ENCODE measurements around the gene MYMK.
A peak's percentile ranks its signal among the peaks of the same experiment; 100 is the strongest.

Gene MYMK

DNA sequence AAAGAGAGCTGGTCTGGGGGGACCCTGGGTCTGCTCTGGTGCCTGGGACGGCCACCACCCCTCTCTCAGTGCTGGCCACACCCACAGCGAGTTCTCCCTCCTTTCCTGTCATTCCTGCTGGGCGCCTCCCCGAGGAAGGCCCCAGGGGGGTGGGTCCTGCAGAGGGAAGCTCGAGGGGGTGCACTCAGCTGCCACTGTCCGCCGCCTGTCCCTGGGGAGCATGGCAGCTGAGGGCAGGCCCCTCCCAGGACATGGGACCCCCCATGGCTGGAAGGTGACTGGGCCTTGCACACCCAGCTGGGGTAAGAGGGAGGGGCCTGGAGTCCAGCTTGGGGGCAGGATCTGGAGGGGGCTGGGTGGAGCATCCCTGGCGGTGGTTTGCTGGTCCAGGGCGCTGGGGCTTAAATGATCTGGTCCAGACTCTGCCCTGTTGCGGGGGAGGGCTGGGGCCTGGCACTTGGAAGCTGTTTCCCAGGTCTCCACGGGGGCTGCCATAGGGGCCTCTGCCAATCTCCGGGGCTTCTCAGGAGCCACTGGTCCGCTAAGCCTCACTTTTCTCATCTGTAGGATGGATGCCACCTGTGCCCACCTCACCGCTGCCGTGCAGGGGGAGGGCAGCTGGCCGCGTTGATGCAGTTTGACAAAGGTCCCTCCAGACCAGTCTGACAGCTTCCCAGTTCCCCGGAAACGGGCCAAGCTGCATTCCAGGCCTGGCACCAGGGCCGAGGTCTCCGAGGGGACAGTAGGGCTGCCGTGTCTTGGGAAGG is 39.9 kb downstream of the MYMK start:
- H2BK15ac ChIP-seq (replicated peaks; ENCODE audit: low read depth), result no peak overlapping the region
- H3K79me1 ChIP-seq (ENCODE audit: low read length), result no peaks in the 10 kb centered on the region
- no peak overlapping the region for H3K56ac ChIP-seq (ENCODE audit: low read length)
- H2BK5ac ChIP-seq (ENCODE audit: low read length), result no peak overlapping the region
- no peak overlapping the region for H4K8ac ChIP-seq (ENCODE audit: low read depth, low read length)
- no peaks in the 10 kb centered on the region for H3K27me3 ChIP-seq (ENCODE audit: insufficient read depth, low read length, poor library complexity)
- no peak overlapping the region for H3K18ac ChIP-seq (ENCODE audit: low read length)
- no peak overlapping the region for H3K27ac ChIP-seq (ENCODE audit: low read depth, low read length)
- H3K4ac ChIP-seq (ENCODE audit: low read depth, low read length), result no peak overlapping the region
- no peak overlapping the region for H3K9ac ChIP-seq (ENCODE audit: low read length)
- no peaks in the 10 kb centered on the region for H3K36me3 ChIP-seq (ENCODE audit: control insufficient read depth, insufficient read depth, low read length)
- no peak for DNase-seq
- no peak overlapping the region for H2AK5ac ChIP-seq (ENCODE audit: low read length)
- H3K4me3 ChIP-seq (ENCODE audit: low read length), result no peak overlapping the region
- H2BK120ac ChIP-seq (ENCODE audit: low read depth, low read length), result no peak overlapping the region
- no peaks in the 10 kb centered on the region for H3K79me2 ChIP-seq (ENCODE audit: control insufficient read depth, insufficient read depth, low read length)
- no peaks in the 10 kb centered on the region for H3K4me1 ChIP-seq (ENCODE audit: control insufficient read depth, low read depth, low read length)
- H3K4me2 ChIP-seq (ENCODE audit: low read length), result no peak overlapping the region
- no peak overlapping the region for H3K23ac ChIP-seq (ENCODE audit: low read length)
- no peak overlapping the region for H4K5ac ChIP-seq (ENCODE audit: low read length)
- no CpG with 5 or more reads among the region's 22 CpGs for WGBS (ENCODE audit: extremely low coverage, insufficient coverage, low lambda C conversion rate)

- Histone ChIP-seq H3K23ac (ENCODE audit: low read length) (no peak overlapping the region), H3K36me3 (ENCODE audit: control insufficient read depth, insufficient read depth, low read length) (no peaks in the 10 kb centered on the region), H3K4me2 (ENCODE audit: low read length) (no peak overlapping the region), H4K5ac (ENCODE audit: low read length) (no peak overlapping the region), H3K4me3 (ENCODE audit: low read length) (no peak overlapping the region), H3K56ac (ENCODE audit: low read length) (no peak overlapping the region), H3K4me1 (ENCODE audit: control insufficient read depth, low read depth, low read length) (no peaks in the 10 kb centered on the region), H3K27me3 (ENCODE audit: insufficient read depth, low read length, poor library complexity) (no peaks in the 10 kb centered on the region), H3K18ac (ENCODE audit: low read length) (no peak overlapping the region), H3K27ac (ENCODE audit: low read depth, low read length) (no peak overlapping the region), H2AK5ac (ENCODE audit: low read length) (no peak overlapping the region), H4K8ac (ENCODE audit: low read depth, low read length) (no peak overlapping the region), H3K79me2 (ENCODE audit: control insufficient read depth, insufficient read depth, low read length) (no peaks in the 10 kb centered on the region), H2BK15ac (replicated peaks; ENCODE audit: low read depth) (no peak overlapping the region), H2BK5ac (ENCODE audit: low read length) (no peak overlapping the region), H3K9ac (ENCODE audit: low read length) (no peak overlapping the region), H3K4ac (ENCODE audit: low read depth, low read length) (no peak overlapping the region), H2BK120ac (ENCODE audit: low read depth, low read length) (no peak overlapping the region), H3K79me1 (ENCODE audit: low read length) (no peaks in the 10 kb centered on the region)
- no CpG with 5 or more reads among the region's 9 CpGs for WGBS (ENCODE audit: extremely low coverage, insufficient coverage, low lambda C conversion rate)
- no peak for DNase-seq
Observed at GRCh38 chr9:133483611-133484010, 41.1 kb downstream of the MYMK start.

- Histone ChIP-seq H3K4me2 (ENCODE audit: low read length) (peak within 1 kb of the TSS; percentile 85), H4K5ac (ENCODE audit: low read length) (no peak within 1 kb of the TSS), H3K27ac (ENCODE audit: low read depth, low read length) (peak within 1 kb of the TSS; percentile 64), H2BK120ac (ENCODE audit: low read depth, low read length) (no peak within 1 kb of the TSS), H2BK5ac (ENCODE audit: low read length) (peak within 1 kb of the TSS; percentile 25), H3K4me3 (ENCODE audit: low read length) (peak within 1 kb of the TSS; percentile 76), H3K27me3 (ENCODE audit: insufficient read depth, low read length, poor library complexity) (no peaks in the 10 kb centered on the region), H3K36me3 (ENCODE audit: control insufficient read depth, insufficient read depth, low read length) (peaks cover 1% of the 10 kb centered on the region), H3K4ac (ENCODE audit: low read depth, low read length) (peak within 1 kb of the TSS; percentile 59), H3K79me1 (ENCODE audit: low read length) (peaks cover 9% of the 10 kb centered on the region), H2AK5ac (ENCODE audit: low read length) (peak within 1 kb of the TSS; percentile 78), H3K23ac (ENCODE audit: low read length) (peak within 1 kb of the TSS; percentile 95), H3K9ac (ENCODE audit: low read length) (peak within 1 kb of the TSS; percentile 93), H3K18ac (ENCODE audit: low read length) (peak within 1 kb of the TSS; percentile 93), H3K4me1 (ENCODE audit: control insufficient read depth, low read depth, low read length) (peaks cover 5% of the 10 kb centered on the region), H3K79me2 (ENCODE audit: control insufficient read depth, insufficient read depth, low read length) (peaks cover 7% of the 10 kb centered on the region), H4K8ac (ENCODE audit: low read depth, low read length) (no peak within 1 kb of the TSS), H2BK15ac (replicated peaks; ENCODE audit: low read depth) (no peak within 1 kb of the TSS), H3K56ac (ENCODE audit: low read length) (peak within 1 kb of the TSS; percentile 95)
- DNase-seq, result peak; percentile 93
- WGBS (ENCODE audit: extremely low coverage, insufficient coverage, low lambda C conversion rate), result no CpG with 5 or more reads among the region's 84 CpGs
Observed at GRCh38 chr9:133478851-133479711, 45.7 kb downstream of the MYMK start, which contains the start of gene SLC2A6. TSS of gene SLC2A6 (minus strand) at chr9:133479099. CDS start at chr9:133479059, 40 bp downstream.

GRCh38 chr9:133477992-133478850 is 46.5 kb downstream of the MYMK start:
- DNase-seq, result peak; percentile 73
- WGBS (ENCODE audit: extremely low coverage, insufficient coverage, low lambda C conversion rate), result no CpG with 5 or more reads among the region's 17 CpGs
- Histone ChIP-seq H2AK5ac (ENCODE audit: low read length) (peak overlapping the region; percentile 78), H4K5ac (ENCODE audit: low read length) (no peak overlapping the region), H3K23ac (ENCODE audit: low read length) (peak overlapping the region; percentile 89), H3K9ac (ENCODE audit: low read length) (peak overlapping the region; percentile 93), H3K4ac (ENCODE audit: low read depth, low read length) (peak overlapping the region; percentile 59), H2BK5ac (ENCODE audit: low read length) (peak overlapping the region; percentile 25), H3K4me3 (ENCODE audit: low read length) (peak overlapping the region; percentile 76), H3K79me1 (ENCODE audit: low read length) (peaks cover 9% of the 10 kb centered on the region), H3K27me3 (ENCODE audit: insufficient read depth, low read length, poor library complexity) (no peaks in the 10 kb centered on the region), H3K36me3 (ENCODE audit: control insufficient read depth, insufficient read depth, low read length) (peaks cover 1% of the 10 kb centered on the region), H2BK120ac (ENCODE audit: low read depth, low read length) (no peak overlapping the region), H3K27ac (ENCODE audit: low read depth, low read length) (peak overlapping the region; percentile 64), H2BK15ac (replicated peaks; ENCODE audit: low read depth) (no peak overlapping the region), H3K18ac (ENCODE audit: low read length) (peak overlapping the region; percentile 93), H3K4me2 (ENCODE audit: low read length) (peak overlapping the region; percentile 85), H3K79me2 (ENCODE audit: control insufficient read depth, insufficient read depth, low read length) (peaks cover 7% of the 10 kb centered on the region), H4K8ac (ENCODE audit: low read depth, low read length) (no peak overlapping the region), H3K56ac (ENCODE audit: low read length) (peak overlapping the region; percentile 95), H3K4me1 (ENCODE audit: control insufficient read depth, low read depth, low read length) (peaks cover 5% of the 10 kb centered on the region)

DNA sequence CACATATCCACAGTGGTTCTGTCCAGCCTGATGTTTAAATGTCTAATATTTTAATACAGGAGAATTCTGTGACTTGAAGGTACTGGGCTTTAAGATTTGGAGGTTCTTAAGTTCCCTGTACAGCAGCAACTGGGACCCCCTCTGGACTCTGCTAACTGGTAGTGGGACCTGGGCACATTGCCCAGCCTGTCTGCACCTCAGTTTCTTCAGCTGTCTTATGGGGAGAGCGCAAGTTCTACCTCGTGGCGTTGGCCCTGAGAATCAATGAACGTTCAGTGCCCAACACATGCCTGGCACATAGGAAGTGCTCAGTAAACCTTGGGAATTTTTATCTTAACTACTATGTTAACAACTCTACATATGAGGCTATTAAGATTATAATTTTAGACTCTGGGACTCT is 47.3 kb downstream of the MYMK start:
- DNase-seq, result no peak
- H3K4me1 ChIP-seq (ENCODE audit: control insufficient read depth, low read depth, low read length), result peaks cover 5% of the 10 kb centered on the region
- no peak overlapping the region for H2BK120ac ChIP-seq (ENCODE audit: low read depth, low read length)
- H3K79me2 ChIP-seq (ENCODE audit: control insufficient read depth, insufficient read depth, low read length), result peaks cover 7% of the 10 kb centered on the region
- no peak overlapping the region for H3K18ac ChIP-seq (ENCODE audit: low read length)
- no peak overlapping the region for H2AK5ac ChIP-seq (ENCODE audit: low read length)
- H4K5ac ChIP-seq (ENCODE audit: low read length), result no peak overlapping the region
- peaks cover 1% of the 10 kb centered on the region for H3K36me3 ChIP-seq (ENCODE audit: control insufficient read depth, insufficient read depth, low read length)
- H2BK5ac ChIP-seq (ENCODE audit: low read length), result no peak overlapping the region
- H2BK15ac ChIP-seq (replicated peaks; ENCODE audit: low read depth), result no peak overlapping the region
- no peak overlapping the region for H3K56ac ChIP-seq (ENCODE audit: low read length)
- H3K4me2 ChIP-seq (ENCODE audit: low read length), result no peak overlapping the region
- no peak overlapping the region for H3K4ac ChIP-seq (ENCODE audit: low read depth, low read length)
- WGBS (ENCODE audit: extremely low coverage, insufficient coverage, low lambda C conversion rate), result no CpG with 5 or more reads among the region's 4 CpGs
- H3K9ac ChIP-seq (ENCODE audit: low read length), result no peak overlapping the region
- peaks cover 9% of the 10 kb centered on the region for H3K79me1 ChIP-seq (ENCODE audit: low read length)
- H3K4me3 ChIP-seq (ENCODE audit: low read length), result no peak overlapping the region
- no peak overlapping the region for H3K23ac ChIP-seq (ENCODE audit: low read length)
- no peak overlapping the region for H3K27ac ChIP-seq (ENCODE audit: low read depth, low read length)
- H3K27me3 ChIP-seq (ENCODE audit: insufficient read depth, low read length, poor library complexity), result no peaks in the 10 kb centered on the region
- no peak overlapping the region for H4K8ac ChIP-seq (ENCODE audit: low read depth, low read length)

Data from mesendoderm (in vitro differentiated cells).